HG02588 (cell line): ENCODE measurements around the gene AKAP9.
"Not testable (repeated sequence)": the region's sequence is repeated elsewhere in the genome, so short reads cannot be mapped to it uniquely, and the experiment has no call there.

ENCODE experiments used
- ATAC-seq: cut with Tn5 transposase; IDR thresholded peaks from one replicate; pipeline ENCODE4 v1.9.1; 2021; ENCODE audit warnings: mild to moderate bottlenecking, moderate library complexity; ENCODE audit not compliant: unreplicated experiment

AKAP9 gene

GRCh38 chr7:91940572-91941341, at the start of gene AKAP9:
AKAP9 (plus strand) TSS chr7:91940862; CDS start chr7:91941100, 238 bp downstream.
- ATAC-seq = peak; percentile 95

GRCh38 chr7:91892099-91892705, 48.5 kb upstream of the AKAP9 start:
- ATAC-seq = no peak

GRCh38 chr7:91892821-91893340, 47.8 kb upstream of the AKAP9 start:
- ATAC-seq = no peak

GRCh38 chr7:91893699-91894098, 47.0 kb upstream of the AKAP9 start:
- not testable (repeated sequence) for ATAC-seq

- ATAC-seq = no peak
Observed at GRCh38 chr7:91894781-91895480, 45.7 kb upstream of the AKAP9 start.

GRCh38 chr7:91898240-91898992, 42.2 kb upstream of the AKAP9 start:
- no peak for ATAC-seq

GRCh38 chr7:91899563-91899962, 41.1 kb upstream of the AKAP9 start:
- no peak for ATAC-seq

GRCh38 chr7:91910171-91910570, 30.5 kb upstream of the AKAP9 start:
- no peak for ATAC-seq

GRCh38 chr7:91911121-91911520, 29.5 kb upstream of the AKAP9 start:
- no peak for ATAC-seq

GRCh38 chr7:91912494-91912893, 28.2 kb upstream of the AKAP9 start:
- no peak for ATAC-seq

GRCh38 chr7:91913612-91914011, 27.1 kb upstream of the AKAP9 start:
- no peak for ATAC-seq

- ATAC-seq = no peak
Observed at GRCh38 chr7:91915401-91916050, 25.1 kb upstream of the AKAP9 start.

- no peak for ATAC-seq
Observed at GRCh38 chr7:91916051-91916440, 24.6 kb upstream of the AKAP9 start.

- no peak for ATAC-seq
Observed at GRCh38 chr7:91918356-91918755, 22.3 kb upstream of the AKAP9 start.

- no peak for ATAC-seq
Observed at GRCh38 chr7:91922857-91923256, 17.8 kb upstream of the AKAP9 start.

GRCh38 chr7:91927912-91928311, 12.8 kb upstream of the AKAP9 start:
- ATAC-seq = no peak

GRCh38 chr7:91929463-91929862, 11.2 kb upstream of the AKAP9 start:
- ATAC-seq = peak; percentile 57

GRCh38 chr7:91940171-91940570, 491 bp upstream of the AKAP9 start:
- ATAC-seq = no peak

GRCh38 chr7:91941450-91941849, 788 bp downstream of the AKAP9 start:
- ATAC-seq = peak; percentile 35

GRCh38 chr7:91942312-91942711, 1.6 kb downstream of the AKAP9 start:
- no peak for ATAC-seq
